ENCODE measurements around the gene KCNJ1.

DNA sequence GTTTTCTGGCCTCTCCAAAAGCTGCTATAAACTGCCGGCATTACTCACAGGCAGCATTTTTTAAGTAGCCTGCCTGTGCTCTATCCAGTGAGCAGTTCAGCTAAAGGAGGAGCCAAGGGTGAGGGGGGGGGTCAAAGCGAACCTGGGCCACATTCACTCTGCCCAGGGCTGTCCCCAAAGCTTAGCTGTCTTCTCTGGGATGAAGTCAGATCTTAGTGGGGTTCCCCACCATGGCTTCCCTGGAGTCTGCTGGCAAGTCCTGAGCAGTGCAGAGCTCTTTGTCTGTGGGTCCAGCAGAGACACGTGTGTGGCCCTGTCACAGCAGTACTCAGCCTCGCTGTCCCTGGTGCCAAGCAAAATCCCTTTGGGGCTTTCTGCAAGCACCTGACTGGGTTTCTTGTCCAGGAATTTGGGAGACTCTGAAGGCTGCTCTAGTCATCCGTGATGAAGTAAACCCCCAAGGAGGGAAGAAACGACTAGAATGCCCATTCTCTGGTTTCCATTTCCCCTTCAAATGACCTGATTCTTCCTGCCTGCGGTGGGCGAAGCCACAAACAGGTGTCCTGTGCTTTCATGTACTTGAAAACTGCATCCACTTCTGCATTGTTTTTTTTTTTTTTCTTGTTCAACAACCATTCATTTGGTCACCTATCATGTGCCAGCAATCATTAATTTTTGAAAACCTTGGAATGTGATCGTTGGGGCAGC, 26.6 kb upstream of the KCNJ1 start:
- TF ChIP-seq, protein P1, sequence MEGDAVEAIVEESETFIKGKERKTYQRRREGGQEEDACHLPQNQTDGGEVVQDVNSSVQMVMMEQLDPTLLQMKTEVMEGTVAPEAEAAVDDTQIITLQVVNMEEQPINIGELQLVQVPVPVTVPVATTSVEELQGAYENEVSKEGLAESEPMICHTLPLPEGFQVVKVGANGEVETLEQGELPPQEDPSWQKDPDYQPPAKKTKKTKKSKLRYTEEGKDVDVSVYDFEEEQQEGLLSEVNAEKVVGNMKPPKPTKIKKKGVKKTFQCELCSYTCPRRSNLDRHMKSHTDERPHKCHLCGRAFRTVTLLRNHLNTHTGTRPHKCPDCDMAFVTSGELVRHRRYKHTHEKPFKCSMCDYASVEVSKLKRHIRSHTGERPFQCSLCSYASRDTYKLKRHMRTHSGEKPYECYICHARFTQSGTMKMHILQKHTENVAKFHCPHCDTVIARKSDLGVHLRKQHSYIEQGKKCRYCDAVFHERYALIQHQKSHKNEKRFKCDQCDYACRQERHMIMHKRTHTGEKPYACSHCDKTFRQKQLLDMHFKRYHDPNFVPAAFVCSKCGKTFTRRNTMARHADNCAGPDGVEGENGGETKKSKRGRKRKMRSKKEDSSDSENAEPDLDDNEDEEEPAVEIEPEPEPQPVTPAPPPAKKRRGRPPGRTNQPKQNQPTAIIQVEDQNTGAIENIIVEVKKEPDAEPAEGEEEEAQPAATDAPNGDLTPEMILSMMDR (conservative IDR thresholded peaks at IDR 0.05 in 1 of 2, IDR thresholded peaks at IDR 0.05 in 1 of 2; ENCODE audit: low read depth in 1 of 2, low read length in 2 of 2), result no peak
- no peak for TF ChIP-seq EZH2 (IDR thresholded peaks at IDR 0.05; ENCODE audit: low read length, missing control alignments)
